ENCODE measurements around the gene RASSF5. TPM values are rescaled to one million over a fixed set of nuclear protein-coding genes. Genes with fewer than 3 reads are reported as not detected.
"Not testable (repeated sequence)": the region's sequence is repeated elsewhere in the genome, so short reads cannot be mapped to it uniquely, and the experiment has no call there.

RASSF5 gene
- total RNA-seq, 1 experiment from 2014 or later: 2.1 TPM

DNA sequence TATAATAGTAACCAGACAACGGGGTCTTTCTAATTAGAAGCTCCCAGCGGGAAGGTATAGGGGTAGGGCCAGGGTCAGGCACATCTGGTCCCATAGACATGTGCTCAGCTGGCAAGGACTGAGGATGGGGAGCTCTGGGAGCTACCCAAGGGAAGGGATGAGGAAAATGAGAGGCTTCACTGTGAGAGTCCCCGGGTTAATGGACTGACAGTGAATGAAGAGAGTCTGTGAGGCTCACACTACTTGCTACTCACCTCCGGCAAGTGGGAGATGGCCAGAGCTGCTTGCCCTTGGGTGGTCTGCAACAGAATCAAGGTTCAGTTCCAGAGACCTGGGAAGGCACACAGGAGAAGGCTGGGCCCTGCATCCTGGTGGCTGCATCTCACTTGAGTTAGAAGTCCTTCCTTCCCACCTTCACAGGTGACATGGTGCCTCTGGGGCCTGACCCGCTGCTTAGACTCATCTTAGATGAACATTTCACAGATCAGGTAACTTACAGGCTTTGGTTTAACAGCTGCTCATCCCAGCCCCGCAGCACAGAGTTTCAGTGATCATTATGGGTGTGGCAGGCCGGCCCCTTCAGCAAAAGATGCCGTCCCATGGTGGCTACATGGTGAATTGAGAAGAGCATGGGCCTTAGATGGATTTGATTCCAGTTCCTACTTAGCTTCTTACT lies 73.2 kb downstream of the RASSF5 start (continued):
- no peak for TF ChIP-seq ZNF281 (CRISPR knock-in tag; IDR thresholded peaks at IDR 0.05)
- TF ChIP-seq NR3C1 (CRISPR knock-in tag; conservative IDR thresholded peaks at IDR 0.05; ENCODE audit: low read depth): no peak
- no peak for TF ChIP-seq SMAD4 (CRISPR knock-in tag; IDR thresholded peaks at IDR 0.05)
- TF ChIP-seq NFYB (CRISPR knock-in tag; conservative IDR thresholded peaks at IDR 0.05; ENCODE audit: low read depth): no peak
- TF ChIP-seq ZNF512 (CRISPR knock-in tag; IDR thresholded peaks at IDR 0.05; ENCODE audit: borderline replicate concordance): no peak
- TF ChIP-seq NR1H2 (CRISPR knock-in tag; IDR thresholded peaks at IDR 0.05): no peak
- no peak for TF ChIP-seq ZNF671 (CRISPR knock-in tag; IDR thresholded peaks at IDR 0.05)

DNA sequence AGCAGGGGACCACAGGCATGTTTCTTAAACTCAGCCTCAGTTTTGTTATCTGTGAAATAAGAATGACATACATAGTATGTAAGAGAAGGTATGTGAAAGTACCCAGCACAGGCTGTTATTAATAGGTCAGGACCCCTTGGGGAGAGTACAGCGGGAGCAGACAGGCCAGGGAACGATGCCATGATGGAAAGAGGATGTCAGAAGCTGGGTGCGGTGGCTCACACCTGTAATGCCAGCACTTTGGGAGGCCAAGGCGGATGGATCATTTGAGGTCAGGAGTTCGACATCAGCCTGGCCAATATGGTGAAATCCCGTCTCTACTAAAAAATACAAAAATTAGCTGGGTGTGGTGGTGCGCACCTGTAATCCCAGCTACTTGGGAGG lies 73.8 kb downstream of the RASSF5 start:
- H3K36me3 Mint-ChIP-seq; H3K4me1 Mint-ChIP-seq; H3K9me3 Mint-ChIP-seq; H3K27ac Mint-ChIP-seq; POLR2A ChIA-PET; H3K4me3 Mint-ChIP-seq; DNase-seq (ENCODE audit: low spot score); ATAC-seq; H3K27me3 Mint-ChIP-seq (ENCODE audit: low read depth): not testable (repeated sequence)
- CTCF ChIA-PET: interaction anchor here (0.6 to 2.6 kb wide), 4 partner anchors 36 to 99 kb away, joined by 4 to 18 read pairs (median 12); partner anchors contain the start of gene RASSF5

- ATAC-seq (no peak), DNase-seq (ENCODE audit: low spot score) (no peak)
- no peak overlapping the region for H3K27ac Mint-ChIP-seq
- peaks cover 4% of the 10 kb centered on the region for H3K4me1 Mint-ChIP-seq
- ChIA-PET CTCF (interaction anchor here (0.6 to 7.4 kb wide), 5 partner anchors 36 to 100 kb away, joined by 4 to 95 read pairs (median 16); partner anchors contain the start of gene RASSF5), POLR2A (no interaction called here)
- no peaks in the 10 kb centered on the region for H3K9me3 Mint-ChIP-seq
- no peak overlapping the region for H3K4me3 Mint-ChIP-seq
- no peaks in the 10 kb centered on the region for H3K36me3 Mint-ChIP-seq
- H3K27me3 Mint-ChIP-seq (ENCODE audit: low read depth): no peaks in the 10 kb centered on the region
- TF ChIP-seq ARID4B (CRISPR knock-in tag; IDR thresholded peaks at IDR 0.05; ENCODE audit: borderline replicate concordance) (no peak), RORB (CRISPR knock-in tag; IDR thresholded peaks at IDR 0.05) (no peak), TEAD4 (CRISPR knock-in tag; IDR thresholded peaks at IDR 0.05) (no peak), ZNF121 (CRISPR knock-in tag; IDR thresholded peaks at IDR 0.05) (no peak), FOXK1 (CRISPR knock-in tag; IDR thresholded peaks at IDR 0.05) (no peak), ZNF423 (CRISPR knock-in tag; IDR thresholded peaks at IDR 0.05) (no peak), SMAD3 (CRISPR knock-in tag; IDR thresholded peaks at IDR 0.05; ENCODE audit: borderline replicate concordance) (no peak), HMGA2 (CRISPR knock-in tag; IDR thresholded peaks at IDR 0.05) (no peak), RELA (CRISPR knock-in tag; IDR thresholded peaks at IDR 0.05; ENCODE audit: borderline replicate concordance) (no peak), PRRX2 (CRISPR knock-in tag; IDR thresholded peaks at IDR 0.05) (no peak), HMGXB4 (CRISPR knock-in tag; IDR thresholded peaks at IDR 0.05) (no peak), ESRRA (CRISPR knock-in tag; IDR thresholded peaks at IDR 0.05; ENCODE audit: borderline replicate concordance) (no peak)
- TF ChIP-seq, protein P1, sequence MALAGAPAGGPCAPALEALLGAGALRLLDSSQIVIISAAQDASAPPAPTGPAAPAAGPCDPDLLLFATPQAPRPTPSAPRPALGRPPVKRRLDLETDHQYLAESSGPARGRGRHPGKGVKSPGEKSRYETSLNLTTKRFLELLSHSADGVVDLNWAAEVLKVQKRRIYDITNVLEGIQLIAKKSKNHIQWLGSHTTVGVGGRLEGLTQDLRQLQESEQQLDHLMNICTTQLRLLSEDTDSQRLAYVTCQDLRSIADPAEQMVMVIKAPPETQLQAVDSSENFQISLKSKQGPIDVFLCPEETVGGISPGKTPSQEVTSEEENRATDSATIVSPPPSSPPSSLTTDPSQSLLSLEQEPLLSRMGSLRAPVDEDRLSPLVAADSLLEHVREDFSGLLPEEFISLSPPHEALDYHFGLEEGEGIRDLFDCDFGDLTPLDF (CRISPR knock-in tag; IDR thresholded peaks at IDR 0.05): no peak
- TF ChIP-seq, protein P2, sequence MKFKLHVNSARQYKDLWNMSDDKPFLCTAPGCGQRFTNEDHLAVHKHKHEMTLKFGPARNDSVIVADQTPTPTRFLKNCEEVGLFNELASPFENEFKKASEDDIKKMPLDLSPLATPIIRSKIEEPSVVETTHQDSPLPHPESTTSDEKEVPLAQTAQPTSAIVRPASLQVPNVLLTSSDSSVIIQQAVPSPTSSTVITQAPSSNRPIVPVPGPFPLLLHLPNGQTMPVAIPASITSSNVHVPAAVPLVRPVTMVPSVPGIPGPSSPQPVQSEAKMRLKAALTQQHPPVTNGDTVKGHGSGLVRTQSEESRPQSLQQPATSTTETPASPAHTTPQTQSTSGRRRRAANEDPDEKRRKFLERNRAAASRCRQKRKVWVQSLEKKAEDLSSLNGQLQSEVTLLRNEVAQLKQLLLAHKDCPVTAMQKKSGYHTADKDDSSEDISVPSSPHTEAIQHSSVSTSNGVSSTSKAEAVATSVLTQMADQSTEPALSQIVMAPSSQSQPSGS (CRISPR knock-in tag; IDR thresholded peaks at IDR 0.05; ENCODE audit: borderline replicate concordance, low read depth): no peak
Measured at GRCh38 chr1:206581571-206581981, 74.2 kb downstream of the RASSF5 start.

Data from WTC11 (cell line).